Smooth muscle cell (in vitro differentiated cells): ENCODE results near the gene ABCD3. TPM values are rescaled to one million over a fixed set of nuclear protein-coding genes. Genes with fewer than 3 reads are reported as not detected.
"Not testable (repeated sequence)": the region's sequence is repeated elsewhere in the genome, so short reads cannot be mapped to it uniquely, and the experiment has no call there.

ENCODE experiments used
- DNase-seq: peaks from one replicate; lab custom pipeline; 2025; ENCODE audit not compliant: unreplicated experiment; lab: John Stamatoyannopoulos, UW
- H2AFZ ChIP-seq: fragments of 200-600 bp; sonication (generic); 2 replicates; pipeline ENCODE4 v1.6.0; 2016; ENCODE audit warnings: antibody characterized with exemption, low read depth, mild to moderate bottlenecking
- H3F3A ChIP-seq: fragments of 200-600 bp; sonication (generic); 2 replicates; pipeline ENCODE4 v1.6.0; 2017; ENCODE audit warnings: antibody characterized with exemption, low read depth
- H3K27ac ChIP-seq: fragments of 200-600 bp; sonication (generic); 2 replicates; pipeline ENCODE4 v1.5.1; 2016; ENCODE audit warnings: low read depth, mild to moderate bottlenecking
- H3K27me3 ChIP-seq: fragments of 200-600 bp; sonication (generic); 2 replicates; pipeline ENCODE4 v1.6.1; 2016; ENCODE audit warnings: low read depth, mild to moderate bottlenecking
- H3K36me3 ChIP-seq: fragments of 200-600 bp; sonication (generic); 2 replicates; pipeline ENCODE4 v1.5.1; 2016; ENCODE audit warnings: low read depth
- H3K4me1 ChIP-seq: fragments of 200-600 bp; sonication (generic); 2 replicates; pipeline ENCODE4 v1.5.1; 2016; ENCODE audit warnings: low read depth
- H3K4me2 ChIP-seq: fragments of 200-600 bp; sonication (generic); 2 replicates; pipeline ENCODE4 v1.6.0; 2016; ENCODE audit warnings: mild to moderate bottlenecking
- H3K4me3 ChIP-seq: fragments of 200-600 bp; sonication (generic); 2 replicates; pipeline ENCODE4 v1.5.1; 2016; ENCODE audit warnings: mild to moderate bottlenecking
- H3K79me2 ChIP-seq: fragments of 200-600 bp; sonication (generic); 2 replicates; pipeline ENCODE4 v1.6.0; 2016; ENCODE audit warnings: low read depth, mild to moderate bottlenecking
- H3K9ac ChIP-seq: fragments of 200-600 bp; sonication (generic); 2 replicates; pipeline ENCODE4 v1.6.0; 2016; ENCODE audit warnings: low read depth
- H3K9me3 ChIP-seq: fragments of 200-600 bp; sonication (generic); replicated peaks from 2 replicates; pipeline ENCODE4 v1.5.1; 2016; ENCODE audit warnings: low read depth
- H4K20me1 ChIP-seq: fragments of 200-600 bp; sonication (generic); 2 replicates; pipeline ENCODE4 v1.6.0; 2016; ENCODE audit warnings: low read depth
- CTCF ChIP-seq: fragments of 200-600 bp; sonication (generic); IDR thresholded peaks from 2 replicates; pipeline ENCODE4 v1.5.1; 2017; ENCODE audit warnings: borderline replicate concordance, mild to moderate bottlenecking, antibody characterized with exemption; ENCODE audit not compliant: insufficient read depth, poor library complexity, severe bottlenecking
- WGBS: methylation state at CpG from one replicate; pipeline ENCODE4 v1.1.7; 2016; ENCODE audit warnings: low lambda C conversion rate; 5-methylcytosine and 5-hydroxymethylcytosine counted together
- polyA plus RNA-seq: library from polyadenylated mRNA; unstranded; fragments of >200 nt; fragmentation: Nextera tagmentation; extraction: Ambion mirVana; gene quantifications from 2 replicates; pipeline ENCODE4 v1.2.1, GENCODE V29; 2016
- total RNA-seq: library from RNA; depleted of rRNA; stranded (reverse); fragments of >200 nt; gene quantifications from 2 replicates; pipeline ENCODE4 v1.2.3, GENCODE V29; 2014

ABCD3 gene
- total and polyA plus RNA-seq, 2 experiments from 2014 or later = 22.5 to 42.4 TPM

- Histone ChIP-seq H2AFZ (no peak overlapping the region), H3K27me3 (no peaks in the 10 kb centered on the region), H4K20me1 (peaks cover 48% of the 10 kb centered on the region), H3K4me1 (no peaks in the 10 kb centered on the region), H3K27ac (peak overlapping the region; percentile 17), H3K9me3 (peaks cover 4% of the 10 kb centered on the region), H3K79me2 (peaks cover 87% of the 10 kb centered on the region), H3K4me2 (no peak overlapping the region), H3F3A (no peaks in the 10 kb centered on the region), H3K4me3 (no peak overlapping the region), H3K9ac (no peak overlapping the region), H3K36me3 (no peaks in the 10 kb centered on the region)
- DNase-seq = no peak
- no peak for TF ChIP-seq CTCF
- 94% methylated on average over 2 of the region's 2 CpGs for WGBS
Measured at GRCh38 chr1:94434365-94435045, 16.3 kb downstream of the ABCD3 start.

- no peak overlapping the region for H2AFZ ChIP-seq
- no peaks in the 10 kb centered on the region for H3K4me1 ChIP-seq
- H3K4me3 ChIP-seq = no peak overlapping the region
- DNase-seq = no peak
- peaks cover 21% of the 10 kb centered on the region for H4K20me1 ChIP-seq
- no peaks in the 10 kb centered on the region for H3K27me3 ChIP-seq
- no peak overlapping the region for H3K4me2 ChIP-seq
- no peak overlapping the region for H3K9ac ChIP-seq
- TF ChIP-seq CTCF = no peak
- H3K79me2 ChIP-seq = peaks cover 87% of the 10 kb centered on the region
- no peaks in the 10 kb centered on the region for H3K36me3 ChIP-seq
- peaks cover 7% of the 10 kb centered on the region for H3K9me3 ChIP-seq
- WGBS = 49% methylated on average over 2 of the region's 2 CpGs
- no peaks in the 10 kb centered on the region for H3F3A ChIP-seq
- peak overlapping the region; percentile 40 for H3K27ac ChIP-seq
Measured at GRCh38 chr1:94438692-94439276, 20.6 kb downstream of the ABCD3 start.

DNA sequence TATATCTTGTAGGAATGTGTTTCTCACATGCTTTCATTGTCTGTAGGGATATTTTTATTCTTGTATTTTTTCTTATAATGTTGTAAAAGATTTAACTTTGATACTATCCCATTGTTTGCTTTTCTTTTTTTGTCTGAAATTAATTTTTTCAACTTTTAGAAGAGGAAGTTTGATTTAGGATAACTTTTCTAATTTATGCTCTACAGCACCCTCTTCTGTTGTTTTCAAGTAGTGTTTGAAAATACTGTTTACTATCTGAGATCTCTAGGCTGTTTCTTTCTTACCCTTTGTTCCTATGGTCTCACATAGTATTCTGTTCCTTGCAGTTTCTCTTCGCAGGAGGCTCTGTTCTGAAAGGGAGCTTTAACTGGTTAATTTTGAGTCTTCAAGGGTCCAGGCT is 21.9 kb downstream of the ABCD3 start:
- no peaks in the 10 kb centered on the region for H3K27me3 ChIP-seq
- H2AFZ ChIP-seq = no peak overlapping the region
- H3K4me2 ChIP-seq = no peak overlapping the region
- no peak overlapping the region for H3K27ac ChIP-seq
- H3K9ac ChIP-seq = no peak overlapping the region
- H3K9me3 ChIP-seq = peaks cover 13% of the 10 kb centered on the region
- H3K36me3 ChIP-seq = no peaks in the 10 kb centered on the region
- H3K4me3 ChIP-seq = no peak overlapping the region
- DNase-seq = no peak
- no peaks in the 10 kb centered on the region for H3K4me1 ChIP-seq
- peaks cover 20% of the 10 kb centered on the region for H4K20me1 ChIP-seq
- peak; percentile 9 for TF ChIP-seq CTCF
- no peaks in the 10 kb centered on the region for H3F3A ChIP-seq
- H3K79me2 ChIP-seq = peaks cover 95% of the 10 kb centered on the region
- 100% methylated on average over 1 of the region's 1 CpG for WGBS

DNA sequence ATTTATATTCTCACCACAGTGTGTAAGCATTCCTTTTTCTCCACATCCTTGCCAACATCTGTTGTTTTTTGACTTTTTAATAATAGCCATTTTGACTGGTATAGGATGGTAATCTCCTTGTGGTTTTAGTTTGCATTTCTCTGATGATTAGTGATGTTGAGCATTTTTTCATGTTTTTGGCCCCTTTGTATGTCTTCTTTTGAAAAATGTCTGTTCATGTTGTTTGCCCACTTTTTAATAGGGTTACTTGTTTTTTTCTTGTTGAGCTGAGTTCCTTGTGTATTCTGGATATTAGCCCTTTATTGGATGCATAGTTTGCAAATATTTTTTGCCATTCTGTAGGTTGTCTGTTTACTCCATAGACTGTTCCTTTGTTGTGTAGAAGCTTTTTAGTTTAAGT is 24.9 kb downstream of the ABCD3 start:
- H3K36me3 ChIP-seq, H3K4me1 ChIP-seq, H3K27ac ChIP-seq, H2AFZ ChIP-seq, H3K9ac ChIP-seq, DNase-seq, H3K4me2 ChIP-seq, H3F3A ChIP-seq, H3K4me3 ChIP-seq, H3K27me3 ChIP-seq: not testable (repeated sequence)
- peaks cover 14% of the 10 kb centered on the region for H3K9me3 ChIP-seq
- peaks cover 91% of the 10 kb centered on the region for H3K79me2 ChIP-seq
- H4K20me1 ChIP-seq = peaks cover 10% of the 10 kb centered on the region

DNA sequence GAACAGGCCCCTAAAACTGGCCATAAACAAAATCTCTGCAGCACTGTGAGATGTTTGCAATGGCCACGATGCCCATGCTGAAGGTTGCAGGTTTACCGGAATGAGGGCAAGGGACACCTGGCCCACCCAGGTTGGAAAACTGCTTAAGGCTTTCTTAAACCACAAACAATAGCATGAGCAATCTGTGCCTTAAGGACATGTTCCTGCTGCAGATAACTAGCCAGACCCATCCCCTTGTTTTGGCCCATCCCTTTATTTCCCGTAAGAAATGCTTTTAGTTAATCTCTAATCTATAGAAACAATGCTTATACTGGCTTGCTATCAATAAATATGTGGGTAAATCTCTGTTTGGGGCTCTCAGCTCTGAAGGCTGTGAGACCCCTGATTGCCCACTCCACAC is 26.6 kb downstream of the ABCD3 start:
- WGBS = 82% methylated on average over 3 of the region's 3 CpGs
- not testable (repeated sequence) for H3K9ac ChIP-seq, H3K4me2 ChIP-seq, DNase-seq, H3K27ac ChIP-seq, H3F3A ChIP-seq, H3K27me3 ChIP-seq, H3K36me3 ChIP-seq, H2AFZ ChIP-seq, H3K4me1 ChIP-seq, H3K4me3 ChIP-seq, H4K20me1 ChIP-seq
- H3K9me3 ChIP-seq = peaks cover 14% of the 10 kb centered on the region
- H3K79me2 ChIP-seq = peaks cover 75% of the 10 kb centered on the region

DNA sequence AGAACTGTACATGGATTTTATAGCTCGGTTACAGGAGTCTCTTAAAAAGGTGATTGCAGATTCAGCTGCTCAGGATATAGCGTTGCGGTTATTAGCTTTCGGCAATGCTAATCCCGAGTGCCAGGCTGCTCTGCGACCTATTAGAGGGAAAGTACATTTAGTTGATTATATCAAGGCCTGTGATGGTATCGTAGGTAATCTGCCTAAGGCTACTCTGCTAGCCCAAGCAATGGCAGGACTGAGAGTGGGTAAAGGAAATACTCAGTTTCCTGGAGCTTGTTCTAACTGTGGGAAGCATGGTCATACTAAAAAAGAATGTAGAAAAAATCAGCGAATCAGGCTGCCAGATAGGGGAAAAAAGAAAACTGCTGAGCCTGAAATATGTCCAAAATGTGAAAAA is 27.5 kb downstream of the ABCD3 start:
- Histone ChIP-seq H3K79me2 (peaks cover 67% of the 10 kb centered on the region), H3K9me3 (peaks cover 23% of the 10 kb centered on the region)
- H4K20me1 ChIP-seq = not testable (repeated sequence)

More for the DNA sequence above, 27.5 kb downstream of the ABCD3 start:
- H3K9ac ChIP-seq, H3K4me1 ChIP-seq, H3F3A ChIP-seq, H2AFZ ChIP-seq, H3K27ac ChIP-seq, H3K27me3 ChIP-seq, H3K4me3 ChIP-seq, H3K4me2 ChIP-seq, DNase-seq, H3K36me3 ChIP-seq: not testable (repeated sequence)
- WGBS = 96% methylated on average over 8 of the region's 8 CpGs
